Measurements from ENCODE around the gene RASSF3. TPM values are rescaled to one million over a fixed set of nuclear protein-coding genes. Genes with fewer than 3 reads are reported as not detected.

RASSF3 gene
- total and polyA plus RNA-seq, 2 of the 13 experiments (the other 11 are each of a cell fraction or from before 2014, with no cell fraction given): 15.5 to 16.0 TPM

DNA sequence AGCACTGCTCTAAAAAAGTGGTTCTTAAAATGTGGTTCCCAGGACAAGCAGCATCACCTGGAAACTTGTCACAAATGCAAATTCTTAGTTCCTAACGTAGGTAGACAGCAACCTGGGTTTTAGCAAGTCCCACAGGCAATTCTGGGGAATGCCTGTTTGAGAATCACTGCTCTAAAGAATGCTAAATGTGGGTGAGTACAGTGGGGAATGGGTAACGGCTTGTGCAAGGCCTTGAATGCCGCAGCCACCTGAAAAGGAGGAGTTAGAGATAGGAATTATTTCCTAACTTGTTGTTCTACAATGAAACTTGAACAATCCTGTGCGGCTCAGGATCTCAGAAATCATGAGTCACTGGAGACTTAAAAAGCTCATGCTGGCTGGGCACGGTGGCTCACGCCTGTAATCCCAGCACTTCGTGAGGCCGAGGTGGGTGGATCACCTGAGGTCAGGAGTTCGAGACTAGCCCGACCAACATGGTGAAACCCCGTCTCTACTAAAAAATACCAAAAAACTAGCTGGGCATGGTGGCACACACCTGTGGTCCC, 114.0 kb downstream of the RASSF3 start:
- no peak for DNase-seq (ENCODE audit: low spot score)
- no peak for ATAC-seq
- no TSS peak for BruUV-seq (replicated peaks)
- H3K27ac ChIP-seq (ENCODE audit: extremely low read length, insufficient read depth, low read length): no peak overlapping the region
- no peaks in the 10 kb centered on the region for H3K79me2 ChIP-seq (ENCODE audit: insufficient read depth, low read length)
- H4K20me1 ChIP-seq (ENCODE audit: insufficient read depth, low read length): no peaks in the 10 kb centered on the region
- no peak overlapping the region for H3K4me3 ChIP-seq (replicated peaks in 1 of 3; ENCODE audit: insufficient read depth in 1 of 3, low read depth in 2 of 3, low read length in 3 of 3)
- H3K36me3 ChIP-seq (replicated peaks in 1 of 2; ENCODE audit: control insufficient read depth in 1 of 2, insufficient read depth in 2 of 2, low read length in 2 of 2): peaks cover 7 to 34% of the 10 kb centered on the region in 2 experiments
- H3K4me2 ChIP-seq (ENCODE audit: low read depth, low read length): no peak overlapping the region
- H3K9ac ChIP-seq (ENCODE audit: insufficient read depth, low read depth, low read length): no peak overlapping the region
- over 99% methylated on average over 11 of the region's 11 CpGs for WGBS (ENCODE audit: low lambda C conversion rate)
- no peaks in the 10 kb centered on the region for H3K9me3 ChIP-seq (ENCODE audit: low read length)
- in situ Hi-C loops (cut with HindIII; ENCODE audit: extremely low pct_ligation_motif_present, low pct_unique_long_range_greater_than_20kb): no loop called here
- H3K4me1 ChIP-seq (ENCODE audit: insufficient read depth, low read length): no peaks in the 10 kb centered on the region
- CTCF ChIA-PET (ENCODE audit: low intra/inter-chr PET ratio, low total read pairs): no interaction called here
- intact Hi-C loops (cut with micrococcal nuclease; ENCODE audit: unreplicated experiment): no loop called here
- no peaks in the 10 kb centered on the region for H3K27me3 ChIP-seq (ENCODE audit: control insufficient read depth in 1 of 2, insufficient read depth in 2 of 2, low read length in 2 of 2)
- no peak for FAIRE-seq
- TF ChIP-seq, protein P1, sequence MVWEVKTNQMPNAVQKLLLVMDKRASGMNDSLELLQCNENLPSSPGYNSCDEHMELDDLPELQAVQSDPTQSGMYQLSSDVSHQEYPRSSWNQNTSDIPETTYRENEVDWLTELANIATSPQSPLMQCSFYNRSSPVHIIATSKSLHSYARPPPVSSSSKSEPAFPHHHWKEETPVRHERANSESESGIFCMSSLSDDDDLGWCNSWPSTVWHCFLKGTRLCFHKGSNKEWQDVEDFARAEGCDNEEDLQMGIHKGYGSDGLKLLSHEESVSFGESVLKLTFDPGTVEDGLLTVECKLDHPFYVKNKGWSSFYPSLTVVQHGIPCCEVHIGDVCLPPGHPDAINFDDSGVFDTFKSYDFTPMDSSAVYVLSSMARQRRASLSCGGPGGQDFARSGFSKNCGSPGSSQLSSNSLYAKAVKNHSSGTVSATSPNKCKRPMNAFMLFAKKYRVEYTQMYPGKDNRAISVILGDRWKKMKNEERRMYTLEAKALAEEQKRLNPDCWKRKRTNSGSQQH (CRISPR knock-in tag; IDR thresholded peaks at IDR 0.05; ENCODE audit: low read depth): no peak
- TF ChIP-seq ZNF207 (IDR thresholded peaks at IDR 0.05; ENCODE audit: borderline replicate concordance) (no peak), ZNF619 (CRISPR knock-in tag; IDR thresholded peaks at IDR 0.05) (no peak), ZNF180 (CRISPR knock-in tag; IDR thresholded peaks at IDR 0.05; ENCODE audit: borderline replicate concordance, low read depth) (no peak), RBFOX2 (IDR thresholded peaks at IDR 0.05; ENCODE audit: low read depth, low read length) (no peak), PITX1 (CRISPR knock-in tag; IDR thresholded peaks at IDR 0.05) (no peak), TCF7 (IDR thresholded peaks at IDR 0.05; ENCODE audit: low read depth) (no peak), ZNF747 (CRISPR knock-in tag; IDR thresholded peaks at IDR 0.05; ENCODE audit: borderline replicate concordance) (no peak), ZNF83 (CRISPR knock-in tag; IDR thresholded peaks at IDR 0.05; ENCODE audit: borderline replicate concordance) (no peak)
- TF ChIP-seq, protein P2, sequence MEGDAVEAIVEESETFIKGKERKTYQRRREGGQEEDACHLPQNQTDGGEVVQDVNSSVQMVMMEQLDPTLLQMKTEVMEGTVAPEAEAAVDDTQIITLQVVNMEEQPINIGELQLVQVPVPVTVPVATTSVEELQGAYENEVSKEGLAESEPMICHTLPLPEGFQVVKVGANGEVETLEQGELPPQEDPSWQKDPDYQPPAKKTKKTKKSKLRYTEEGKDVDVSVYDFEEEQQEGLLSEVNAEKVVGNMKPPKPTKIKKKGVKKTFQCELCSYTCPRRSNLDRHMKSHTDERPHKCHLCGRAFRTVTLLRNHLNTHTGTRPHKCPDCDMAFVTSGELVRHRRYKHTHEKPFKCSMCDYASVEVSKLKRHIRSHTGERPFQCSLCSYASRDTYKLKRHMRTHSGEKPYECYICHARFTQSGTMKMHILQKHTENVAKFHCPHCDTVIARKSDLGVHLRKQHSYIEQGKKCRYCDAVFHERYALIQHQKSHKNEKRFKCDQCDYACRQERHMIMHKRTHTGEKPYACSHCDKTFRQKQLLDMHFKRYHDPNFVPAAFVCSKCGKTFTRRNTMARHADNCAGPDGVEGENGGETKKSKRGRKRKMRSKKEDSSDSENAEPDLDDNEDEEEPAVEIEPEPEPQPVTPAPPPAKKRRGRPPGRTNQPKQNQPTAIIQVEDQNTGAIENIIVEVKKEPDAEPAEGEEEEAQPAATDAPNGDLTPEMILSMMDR (CRISPR knock-in tag; IDR thresholded peaks at IDR 0.05): no peak
- TF ChIP-seq, protein P3, sequence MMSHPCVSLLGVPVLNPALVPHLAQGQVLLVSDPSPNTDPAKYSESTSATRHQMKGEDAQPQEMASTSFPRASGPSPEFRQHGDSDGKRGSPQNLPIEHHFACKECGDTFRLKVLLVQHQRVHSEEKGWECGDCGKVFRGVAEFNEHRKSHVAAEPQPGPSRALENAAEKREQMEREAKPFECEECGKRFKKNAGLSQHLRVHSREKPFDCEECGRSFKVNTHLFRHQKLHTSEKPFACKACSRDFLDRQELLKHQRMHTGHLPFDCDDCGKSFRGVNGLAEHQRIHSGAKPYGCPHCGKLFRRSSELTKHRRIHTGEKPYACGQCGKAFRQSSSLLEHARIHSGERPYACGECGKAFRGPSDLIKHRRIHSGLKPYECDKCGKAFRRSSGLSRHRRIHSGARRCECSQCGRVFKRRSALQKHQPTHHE (CRISPR knock-in tag; IDR thresholded peaks at IDR 0.05; ENCODE audit: borderline replicate concordance): no peak
- TF ChIP-seq, protein P4, sequence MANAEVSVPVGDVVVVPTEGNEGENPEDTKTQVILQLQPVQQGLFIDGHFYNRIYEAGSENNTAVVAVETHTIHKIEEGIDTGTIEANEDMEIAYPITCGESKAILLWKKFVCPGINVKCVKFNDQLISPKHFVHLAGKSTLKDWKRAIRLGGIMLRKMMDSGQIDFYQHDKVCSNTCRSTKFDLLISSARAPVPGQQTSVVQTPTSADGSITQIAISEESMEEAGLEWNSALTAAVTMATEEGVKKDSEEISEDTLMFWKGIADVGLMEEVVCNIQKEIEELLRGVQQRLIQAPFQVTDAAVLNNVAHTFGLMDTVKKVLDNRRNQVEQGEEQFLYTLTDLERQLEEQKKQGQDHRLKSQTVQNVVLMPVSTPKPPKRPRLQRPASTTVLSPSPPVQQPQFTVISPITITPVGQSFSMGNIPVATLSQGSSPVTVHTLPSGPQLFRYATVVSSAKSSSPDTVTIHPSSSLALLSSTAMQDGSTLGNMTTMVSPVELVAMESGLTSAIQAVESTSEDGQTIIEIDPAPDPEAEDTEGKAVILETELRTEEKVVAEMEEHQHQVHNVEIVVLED (CRISPR knock-in tag; IDR thresholded peaks at IDR 0.05; ENCODE audit: borderline replicate concordance): no peak
- TF ChIP-seq, protein P5, sequence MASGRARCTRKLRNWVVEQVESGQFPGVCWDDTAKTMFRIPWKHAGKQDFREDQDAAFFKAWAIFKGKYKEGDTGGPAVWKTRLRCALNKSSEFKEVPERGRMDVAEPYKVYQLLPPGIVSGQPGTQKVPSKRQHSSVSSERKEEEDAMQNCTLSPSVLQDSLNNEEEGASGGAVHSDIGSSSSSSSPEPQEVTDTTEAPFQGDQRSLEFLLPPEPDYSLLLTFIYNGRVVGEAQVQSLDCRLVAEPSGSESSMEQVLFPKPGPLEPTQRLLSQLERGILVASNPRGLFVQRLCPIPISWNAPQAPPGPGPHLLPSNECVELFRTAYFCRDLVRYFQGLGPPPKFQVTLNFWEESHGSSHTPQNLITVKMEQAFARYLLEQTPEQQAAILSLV (CRISPR knock-in tag; IDR thresholded peaks at IDR 0.05; ENCODE audit: borderline replicate concordance): no peak
- no peak overlapping the region for H2AFZ ChIP-seq (ENCODE audit: low read length)
- POLR2A ChIA-PET: no interaction called here

Data from HepG2 (cell line).